Esophagus (tissue), 2 donors: Measurements from ENCODE around the gene EFCAB9. TPM values are rescaled to one million over a fixed set of nuclear protein-coding genes. Genes with fewer than 3 reads are reported as not detected.
A peak's percentile ranks its signal among the peaks of the same experiment; 100 is the strongest.

Experiments
- H3K27ac ChIP-seq, 2 donors: one replicate each; pipeline ENCODE4 v1.5.1; 2013; ENCODE audit warnings: low read depth in 2 of 2, mild to moderate bottlenecking in 2 of 2, inconsistent platforms in 1 of 2, low read length in 1 of 2, moderate library complexity in 1 of 2
- H3K27me3 ChIP-seq, 2 donors: one replicate each; pipeline ENCODE4 v1.6.1; 2013; ENCODE audit warnings: low read length in 2 of 2, control low read depth in 1 of 2, mild to moderate bottlenecking in 1 of 2; ENCODE audit not compliant: insufficient read depth in 2 of 2, control insufficient read depth in 1 of 2
- H3K36me3 ChIP-seq, 2 donors: one replicate each; pipeline ENCODE4 v1.6.1; 2013; ENCODE audit warnings: low read length in 1 of 2; ENCODE audit not compliant: control insufficient read depth in 2 of 2, insufficient read depth in 2 of 2
- H3K4me1 ChIP-seq, 2 donors: one replicate each; pipeline ENCODE4 v1.6.1; 2013; ENCODE audit warnings: low read length in 1 of 2; ENCODE audit not compliant: control insufficient read depth in 2 of 2, insufficient read depth in 2 of 2
- H3K4me3 ChIP-seq, 2 donors: one replicate each; pipeline ENCODE4 v1.5.1; 2013; ENCODE audit warnings: low read length in 2 of 2, mild to moderate bottlenecking in 2 of 2, low read depth in 1 of 2, moderate library complexity in 1 of 2
- H3K9me3 ChIP-seq, 2 donors: one replicate each; pipeline ENCODE4 v1.6.1; 2013; ENCODE audit warnings: mild to moderate bottlenecking in 2 of 2, low read depth in 1 of 2, low read length in 1 of 2, moderate library complexity in 1 of 2; ENCODE audit not compliant: control insufficient read depth in 2 of 2, insufficient read depth in 1 of 2
- WGBS, 2 donors: extraction: QIAGEN DNeasy Blood & Tissue Kit; methylation state at CpG; one replicate each; pipeline ENCODE4 v1.1.7; 2013; 5-methylcytosine and 5-hydroxymethylcytosine counted together
- polyA plus RNA-seq, 2 donors: library from polyadenylated mRNA; stranded (reverse); fragments of 200-250 nt; gene quantifications; one replicate each; pipeline ENCODE4 v1.2.3, GENCODE V29; 2013
- donor health status: healthy with polysubstance abuse.
- donor health status: Bipolar disorder and iron deficiency.

Gene EFCAB9
- polyA plus RNA-seq, 2 donors = not detected

DNA sequence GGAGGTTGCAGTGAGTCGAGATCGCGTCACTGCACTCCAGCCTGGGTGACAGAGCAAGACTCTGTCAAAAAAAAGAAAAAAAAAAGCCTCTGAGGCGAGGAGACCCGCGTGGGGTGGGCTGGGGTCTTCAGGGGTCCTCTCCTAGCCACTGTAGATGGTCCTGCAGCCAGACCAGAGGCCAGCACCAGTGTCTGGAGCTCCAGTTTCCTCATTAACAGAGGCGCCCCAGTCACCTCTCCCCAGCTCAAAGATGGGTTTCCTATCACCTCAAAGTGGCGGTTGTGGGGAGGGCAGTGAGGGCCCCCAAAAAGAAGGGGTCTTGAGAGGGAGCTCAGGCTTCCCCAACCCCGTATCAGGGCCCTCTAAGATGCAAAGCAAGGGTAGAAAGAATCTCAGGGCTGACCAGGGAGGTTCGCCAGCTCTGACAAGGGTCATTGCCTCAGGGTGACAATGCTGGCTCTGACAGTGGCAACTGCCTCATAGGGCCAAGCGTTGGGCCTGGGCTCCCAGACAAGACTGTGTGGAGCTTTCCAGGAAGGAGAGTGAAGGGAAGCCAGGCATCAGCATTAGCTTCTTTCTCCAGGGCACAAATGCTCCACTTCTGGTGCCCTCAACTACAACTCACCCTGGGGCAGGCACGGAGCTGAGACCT, 20.9 kb upstream of the EFCAB9 start:
- Histone ChIP-seq H3K9me3 (no peaks in the 10 kb centered on the region), H3K4me1 (peaks cover 0 to 16% of the 10 kb centered on the region in 2 donors), H3K36me3 (no peaks in the 10 kb centered on the region), H3K4me3 (no peak overlapping the region), H3K27ac (peak overlapping the region in 1 of 2 donors; percentile 42), H3K27me3 (no peaks in the 10 kb centered on the region)
- WGBS, 2 donors = 78 to 85% methylated on average over 12 of the region's 12 CpGs

DNA sequence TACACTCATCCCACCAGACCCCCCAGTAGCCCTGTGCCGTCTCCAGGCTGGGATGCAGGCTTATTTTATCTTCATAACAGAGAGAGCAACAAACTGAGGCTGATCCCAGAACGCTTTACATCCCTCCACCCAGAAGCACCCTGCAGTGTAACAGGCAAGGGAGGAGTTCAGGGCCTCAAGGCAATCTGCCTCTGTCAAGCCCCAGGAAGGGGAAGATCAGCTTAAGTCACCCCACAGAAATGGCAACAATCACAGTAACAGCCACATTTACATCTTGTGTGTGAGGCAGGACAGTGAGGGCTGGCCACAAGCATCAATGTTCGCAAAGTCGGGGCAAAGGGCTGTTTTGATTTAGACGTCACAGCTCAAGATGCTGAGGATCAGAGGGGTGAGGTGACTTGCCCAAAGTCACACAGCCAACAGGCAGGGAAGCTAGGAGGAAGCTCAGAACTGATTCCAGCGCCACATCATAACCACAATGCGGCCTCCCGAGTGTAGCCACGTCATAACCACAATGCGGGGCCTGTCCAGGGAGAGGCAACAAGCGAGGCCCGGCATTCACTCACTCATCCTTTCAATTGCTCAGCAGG, 20.3 kb upstream of the EFCAB9 start:
- H3K27me3 ChIP-seq = no peaks in the 10 kb centered on the region
- WGBS, 2 donors = 80 to 87% methylated on average over 12 of the region's 12 CpGs
- H3K9me3 ChIP-seq = no peaks in the 10 kb centered on the region
- no peak overlapping the region for H3K4me3 ChIP-seq
- peaks cover 0 to 14% of the 10 kb centered on the region in 2 donors for H3K4me1 ChIP-seq
- H3K36me3 ChIP-seq = no peaks in the 10 kb centered on the region
- H3K27ac ChIP-seq = peak overlapping the region in 1 of 2 donors; percentile 42

DNA sequence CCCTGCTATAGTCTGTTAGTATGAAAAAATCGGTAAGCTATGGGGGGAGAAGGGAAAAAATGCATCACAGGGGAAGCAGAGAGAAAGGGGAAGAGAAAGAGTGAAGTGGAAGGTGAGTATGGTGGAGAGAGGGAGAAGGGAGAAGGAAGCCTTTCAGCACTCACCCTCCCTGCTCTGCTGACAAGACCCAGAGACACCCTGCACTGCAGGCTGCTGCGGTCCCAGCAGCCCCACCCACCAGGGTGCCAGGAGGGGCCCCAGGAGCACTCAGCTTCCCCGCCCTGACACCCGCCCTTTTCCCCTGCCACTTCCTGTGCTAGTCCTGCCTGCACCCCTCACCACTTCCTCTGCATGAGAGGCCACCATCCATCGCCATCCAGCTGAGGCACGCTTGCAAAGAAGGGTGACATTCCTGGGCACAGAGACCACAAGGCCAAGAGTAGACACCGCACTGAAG, 18.7 kb upstream of the EFCAB9 start:
- Histone ChIP-seq H3K4me3 (no peak overlapping the region), H3K27ac (peak overlapping the region in 1 of 2 donors; percentile 31), H3K27me3 (no peaks in the 10 kb centered on the region), H3K4me1 (peaks cover 0 to 12% of the 10 kb centered on the region in 2 donors), H3K36me3 (no peaks in the 10 kb centered on the region), H3K9me3 (no peaks in the 10 kb centered on the region)
- 57 to 68% methylated on average over 7 of the region's 7 CpGs for WGBS, 2 donors

DNA sequence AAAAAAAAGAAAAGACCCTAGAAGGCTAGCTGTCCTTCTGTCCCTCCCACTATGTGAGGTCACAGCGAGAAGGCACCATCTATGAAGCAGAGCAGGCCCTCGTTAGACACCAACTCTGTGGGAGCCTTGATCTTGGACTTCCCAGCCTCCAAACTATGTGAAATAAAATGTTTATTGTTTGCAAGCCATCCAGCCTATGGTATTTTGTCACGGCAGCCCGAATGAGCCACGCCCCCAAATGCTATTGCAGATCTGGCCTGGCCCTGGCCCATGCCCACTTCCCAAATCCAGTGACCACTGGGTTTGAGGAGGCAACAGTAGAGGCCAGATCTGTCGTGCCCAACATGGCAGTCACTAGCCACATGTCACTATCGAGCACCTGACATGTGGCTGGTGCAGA, 16.8 kb upstream of the EFCAB9 start:
- H3K9me3 ChIP-seq = no peaks in the 10 kb centered on the region
- peaks cover 0 to 10% of the 10 kb centered on the region in 2 donors for H3K4me1 ChIP-seq
- H3K27me3 ChIP-seq = no peaks in the 10 kb centered on the region
- H3K4me3 ChIP-seq = no peak overlapping the region
- 85 to 90% methylated on average over 7 of the region's 7 CpGs for WGBS, 2 donors
- H3K27ac ChIP-seq = no peak overlapping the region
- H3K36me3 ChIP-seq = no peaks in the 10 kb centered on the region

DNA sequence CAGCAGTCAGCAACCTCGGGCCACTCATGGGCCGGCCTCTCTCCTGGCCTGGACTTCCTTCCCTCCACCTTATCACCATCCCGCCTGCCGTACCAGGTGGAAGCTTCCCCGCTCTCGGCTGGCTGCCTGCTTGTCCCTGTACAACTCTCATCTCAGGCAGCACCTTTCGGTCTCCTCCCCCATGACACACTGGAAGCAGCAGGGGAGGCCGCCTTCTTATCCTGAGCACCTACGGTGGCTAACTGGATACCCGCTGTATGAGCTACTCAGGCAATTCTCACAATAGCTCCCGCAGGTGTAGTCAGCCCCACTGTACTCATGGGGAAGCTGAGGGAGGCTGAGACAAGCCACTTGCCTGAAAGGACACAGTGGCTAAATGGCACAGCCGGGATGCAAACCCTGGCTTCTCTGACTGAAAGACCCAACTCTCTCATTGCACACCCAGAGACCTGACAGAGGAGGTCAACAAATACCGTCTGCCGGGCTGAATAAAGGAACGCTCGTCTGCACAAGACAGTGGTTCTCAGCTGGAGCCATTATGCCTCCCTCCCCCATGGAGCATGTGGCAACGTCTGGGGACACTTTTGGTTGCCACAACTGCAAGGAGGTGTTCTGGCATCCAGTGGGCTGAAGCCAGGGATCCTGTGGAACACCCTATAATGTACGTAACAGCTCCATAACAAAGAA, 15.5 kb upstream of the EFCAB9 start:
- H3K4me3 ChIP-seq = no peak overlapping the region
- H3K36me3 ChIP-seq = no peaks in the 10 kb centered on the region
- peak overlapping the region in 1 of 2 donors; percentile 38 for H3K27ac ChIP-seq
- peaks cover 0 to 6% of the 10 kb centered on the region in 2 donors for H3K4me1 ChIP-seq
- no peaks in the 10 kb centered on the region for H3K27me3 ChIP-seq
- no peaks in the 10 kb centered on the region for H3K9me3 ChIP-seq
- 57 to 78% methylated on average over 18 of the region's 18 CpGs for WGBS, 2 donors

DNA sequence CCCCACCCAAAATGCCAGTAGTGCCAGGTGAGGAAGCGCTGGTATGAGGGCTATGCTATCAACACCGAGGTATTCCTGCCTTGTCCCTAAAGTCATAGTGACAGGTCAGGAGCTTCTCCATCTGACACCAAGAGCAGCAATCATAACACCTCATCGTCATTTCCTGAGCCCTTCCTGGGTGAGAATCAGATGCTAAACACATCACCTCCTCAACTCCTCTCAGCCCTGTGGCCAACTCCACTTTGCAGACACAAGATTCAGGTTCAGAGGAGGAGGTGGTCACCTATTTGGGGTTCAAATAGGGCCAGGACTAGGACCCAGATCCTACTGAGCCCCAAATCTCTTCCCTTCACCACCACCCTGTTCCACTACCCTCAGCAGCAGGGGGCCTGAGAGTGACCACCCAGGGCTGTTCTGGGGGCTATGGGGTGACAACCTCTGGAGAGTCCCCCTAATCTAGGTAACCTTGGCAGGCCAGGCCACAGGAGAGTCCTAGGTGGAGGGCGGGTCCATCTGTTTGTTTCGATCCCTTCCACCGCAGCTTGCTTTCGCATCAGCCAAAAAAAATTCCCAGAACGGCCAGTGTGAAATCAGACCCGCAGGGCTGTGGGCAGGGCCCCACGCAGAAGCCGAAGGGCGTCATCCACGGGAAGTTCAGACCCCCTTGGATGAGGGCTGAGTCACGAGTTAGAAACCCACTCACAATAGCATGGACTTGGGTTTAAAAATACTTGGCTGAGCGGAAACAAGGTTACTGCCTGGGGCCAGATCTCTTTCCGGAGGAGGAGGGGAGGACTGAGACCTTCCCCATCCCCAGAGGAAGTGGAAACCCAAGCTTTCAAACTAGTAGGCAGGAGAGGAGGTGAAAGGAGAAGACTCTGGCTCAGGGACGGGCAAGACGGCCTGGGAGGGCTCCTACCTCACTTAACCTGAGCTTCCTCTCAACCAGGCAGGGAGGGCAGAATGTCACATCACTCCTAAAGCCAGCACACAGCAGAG, 14.7 kb upstream of the EFCAB9 start:
- WGBS, 2 donors = 51 to 55% methylated on average over 18 of the region's 18 CpGs

DNA sequence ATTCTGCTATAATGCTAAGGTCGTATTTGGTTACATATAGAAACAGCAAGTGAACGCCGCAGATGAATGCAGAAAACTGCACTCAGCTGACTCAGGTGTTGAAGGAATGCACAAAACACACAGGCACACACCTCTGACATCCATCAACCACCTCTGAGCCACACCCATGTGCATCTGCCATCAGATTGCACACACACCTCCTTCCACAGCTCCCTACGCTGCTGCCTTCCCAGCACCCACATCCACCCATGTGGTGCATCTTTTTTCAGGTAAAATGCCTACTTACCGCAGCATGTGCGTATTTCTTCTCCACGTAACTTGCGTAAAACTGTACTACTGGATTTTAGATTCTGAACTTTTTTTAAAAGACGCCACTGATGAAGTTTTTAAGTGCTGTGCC, 13.0 kb upstream of the EFCAB9 start:
- no peaks in the 10 kb centered on the region for H3K27me3 ChIP-seq
- H3K36me3 ChIP-seq = no peaks in the 10 kb centered on the region
- H3K27ac ChIP-seq = no peak overlapping the region
- peaks cover 3 to 6% of the 10 kb centered on the region in 2 donors for H3K4me1 ChIP-seq
- H3K9me3 ChIP-seq = no peaks in the 10 kb centered on the region
- H3K4me3 ChIP-seq = no peak overlapping the region
- WGBS, 2 donors = 90 to 91% methylated on average over 9 of the region's 9 CpGs

More for the DNA sequence above, 14.7 kb upstream of the EFCAB9 start:
- Histone ChIP-seq H3K4me1 (peaks cover 0 to 3% of the 10 kb centered on the region in 2 donors), H3K4me3 (peak overlapping the region in 1 of 2 donors; percentile 2), H3K9me3 (no peaks in the 10 kb centered on the region), H3K27ac (peak overlapping the region; percentile 57 to 78), H3K27me3 (no peaks in the 10 kb centered on the region), H3K36me3 (no peaks in the 10 kb centered on the region)

DNA sequence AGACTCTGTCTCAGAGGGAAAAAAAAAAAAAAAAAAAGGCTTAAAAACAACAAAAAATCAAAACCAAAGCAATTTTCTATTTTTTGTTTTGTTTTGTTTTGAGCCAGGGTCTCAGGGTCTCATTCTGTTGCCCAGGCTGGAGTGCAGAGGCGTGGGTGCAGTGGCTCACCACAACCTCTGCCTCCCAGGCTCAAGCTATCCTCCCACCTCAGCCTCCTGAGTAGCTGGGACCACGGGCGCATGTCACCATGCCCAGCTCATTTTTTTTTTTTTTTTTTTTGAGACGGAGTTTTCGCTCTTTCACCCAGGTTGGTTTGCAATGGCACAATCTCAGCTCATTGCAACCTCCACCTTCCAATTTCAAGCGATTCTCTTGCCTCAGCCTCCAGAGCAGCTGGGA, 11.7 kb upstream of the EFCAB9 start:
- H3K27me3 ChIP-seq = no peaks in the 10 kb centered on the region
- H3K4me3 ChIP-seq = no peak overlapping the region
- H3K9me3 ChIP-seq = no peaks in the 10 kb centered on the region
- WGBS, 2 donors = 89 to 95% methylated on average over 6 of the region's 6 CpGs
- H3K27ac ChIP-seq = no peak overlapping the region
- peaks cover 3 to 6% of the 10 kb centered on the region in 2 donors for H3K4me1 ChIP-seq
- no peaks in the 10 kb centered on the region for H3K36me3 ChIP-seq

DNA sequence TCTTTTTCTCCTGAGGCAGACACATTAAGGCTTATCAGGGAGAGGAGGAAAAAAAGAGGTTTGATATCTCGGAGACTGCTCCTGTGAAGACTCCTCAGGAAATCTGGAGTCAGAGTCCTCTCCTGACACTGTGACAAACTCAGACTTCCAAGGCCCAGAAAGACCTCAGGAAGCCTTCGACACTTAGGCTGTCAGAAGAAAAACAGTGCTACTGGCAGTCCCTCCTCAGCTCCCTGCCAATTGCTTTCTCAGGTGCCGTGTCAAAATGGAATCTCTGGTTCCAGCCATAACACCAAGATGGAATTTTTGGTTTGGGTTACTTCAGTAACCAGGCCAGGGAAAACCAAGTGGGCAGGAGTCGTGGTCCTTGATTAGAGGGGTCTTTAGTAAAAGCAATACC, 10.1 kb upstream of the EFCAB9 start:
- Histone ChIP-seq H3K27ac (no peak overlapping the region), H3K27me3 (no peaks in the 10 kb centered on the region), H3K4me3 (no peak overlapping the region), H3K36me3 (no peaks in the 10 kb centered on the region), H3K4me1 (peaks cover 3 to 6% of the 10 kb centered on the region in 2 donors), H3K9me3 (no peaks in the 10 kb centered on the region)
- WGBS, 2 donors = 81 to 85% methylated on average over 4 of the region's 4 CpGs
